DOHH2 (cell line): ENCODE results near the gene PHF21A.

Source experiments
- CTCF ChIP-seq: fragments of 200-600 bp; sonication (generic); IDR thresholded peaks from one replicate; pipeline ENCODE4 v1.5.1; 2014; ENCODE audit warnings: antibody characterized with exemption, mild to moderate bottlenecking, low read depth, low read length; ENCODE audit not compliant: poor library complexity, severe bottlenecking
- EZH2phosphoT487 ChIP-seq: fragments of 200-600 bp; sonication (generic); IDR thresholded peaks from 2 replicates; pipeline ENCODE4 v1.6.1; 2017; ENCODE audit warnings: borderline replicate concordance, mild to moderate bottlenecking, antibody characterized with exemption, low read length, moderate library complexity, mixed read lengths

- TF ChIP-seq CTCF (no peak), EZH2phosphoT487 (no peak)
Measured at GRCh38 chr11:45886816-45887520, 234.3 kb downstream of the PHF21A start.
